OCI-LY3 (cell line): Measurements from ENCODE around the gene PLG.

ENCODE experiments used
- EZH2phosphoT487 ChIP-seq: fragments of 200-600 bp; shearing (Covaris generic); IDR thresholded peaks from 2 replicates; pipeline ENCODE4 v1.6.1; 2018; ENCODE audit warnings: antibody characterized with exemption, mixed run types, low read depth
- TF ChIP-seq, protein P1 (sequence below): fragments of 200-600, 300-600 bp; sonication (generic); IDR thresholded peaks from 2 replicates; pipeline ENCODE4 v1.5.1; 2014; ENCODE audit warnings: antibody characterized with exemption, low read length, low read depth

- TF ChIP-seq, protein P1, sequence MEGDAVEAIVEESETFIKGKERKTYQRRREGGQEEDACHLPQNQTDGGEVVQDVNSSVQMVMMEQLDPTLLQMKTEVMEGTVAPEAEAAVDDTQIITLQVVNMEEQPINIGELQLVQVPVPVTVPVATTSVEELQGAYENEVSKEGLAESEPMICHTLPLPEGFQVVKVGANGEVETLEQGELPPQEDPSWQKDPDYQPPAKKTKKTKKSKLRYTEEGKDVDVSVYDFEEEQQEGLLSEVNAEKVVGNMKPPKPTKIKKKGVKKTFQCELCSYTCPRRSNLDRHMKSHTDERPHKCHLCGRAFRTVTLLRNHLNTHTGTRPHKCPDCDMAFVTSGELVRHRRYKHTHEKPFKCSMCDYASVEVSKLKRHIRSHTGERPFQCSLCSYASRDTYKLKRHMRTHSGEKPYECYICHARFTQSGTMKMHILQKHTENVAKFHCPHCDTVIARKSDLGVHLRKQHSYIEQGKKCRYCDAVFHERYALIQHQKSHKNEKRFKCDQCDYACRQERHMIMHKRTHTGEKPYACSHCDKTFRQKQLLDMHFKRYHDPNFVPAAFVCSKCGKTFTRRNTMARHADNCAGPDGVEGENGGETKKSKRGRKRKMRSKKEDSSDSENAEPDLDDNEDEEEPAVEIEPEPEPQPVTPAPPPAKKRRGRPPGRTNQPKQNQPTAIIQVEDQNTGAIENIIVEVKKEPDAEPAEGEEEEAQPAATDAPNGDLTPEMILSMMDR, result no peak
- no peak for TF ChIP-seq EZH2phosphoT487
Measured at GRCh38 chr6:160775792-160776580, 73.9 kb downstream of the PLG start.
